Colonic mucosa (tissue), 4 donors: Measurements from ENCODE around the gene AGBL1. TPM values are rescaled to one million over a fixed set of nuclear protein-coding genes. Genes with fewer than 3 reads are reported as not detected.

Experiments
- DNase-seq: peaks from one replicate; pipeline ENCODE4 v3.0.0-alpha.2; 2020
- H3K27ac ChIP-seq: fragments of 200-600 bp; one replicate; pipeline ENCODE4 v1.8.0; 2021
- H3K27me3 ChIP-seq: fragments of 200-600 bp; one replicate; pipeline ENCODE4 v1.8.0; 2021
- H3K36me3 ChIP-seq: fragments of 200-600 bp; one replicate; pipeline ENCODE4 v1.8.0; 2021
- H3K4me1 ChIP-seq: fragments of 200-600 bp; one replicate; pipeline ENCODE4 v1.8.0; 2021; ENCODE audit warnings: mild to moderate bottlenecking
- H3K4me3 ChIP-seq: fragments of 200-600 bp; one replicate; pipeline ENCODE4 v1.8.0; 2021
- H3K9ac ChIP-seq, 2 donors: one replicate each; pipeline ENCODE4 v1.7.0; 2013; ENCODE audit warnings: control low read depth in 2 of 2, low read depth in 2 of 2, low read length in 2 of 2
- H3K9me3 ChIP-seq: fragments of 200-600 bp; one replicate; pipeline ENCODE4 v1.8.0; 2021
- CTCF ChIP-seq: fragments of 200-600 bp; IDR thresholded peaks from one replicate; pipeline ENCODE4 v1.8.0; 2022; ENCODE audit warnings: antibody characterized with exemption, mild to moderate bottlenecking
- intact Hi-C: fragments of 100-400 bp; cut with DNase I; formaldehyde crosslinking; loops from one replicate; pipeline ENCODE4 v1.14.1; 2022
- total RNA-seq, 2 donors: library from RNA; stranded (reverse); fragmentation: NEBNext Ultra II Directional in 1 of 2; extraction: Animal tissue kit (Norgen Biotek cat#: 25700) in 1 of 2; gene quantifications; one replicate each; pipeline ENCODE4 v1.2.1, GENCODE V29; 2021
- donor health status: healthy.
- donor health status: DM: no; HTN: no; CAD: no.
- donor health status: DM: no; HTN: no; CAD: no.

Gene AGBL1
- total RNA-seq, 2 donors from 2014 or later = 0.10 to 0.24 TPM

GRCh38 chr15:86912661-86913060, 833.0 kb downstream of the AGBL1 start:
- intact Hi-C loops = no loop called here
- no peak for DNase-seq

GRCh38 chr15:86915811-86916331, 836.2 kb downstream of the AGBL1 start:
- no peak for DNase-seq
- Histone ChIP-seq H3K27ac (no peak overlapping the region), H3K4me3 (no peak overlapping the region), H3K36me3 (no peaks in the 10 kb centered on the region), H3K9me3 (no peaks in the 10 kb centered on the region), H3K9ac (no peak overlapping the region), H3K4me1 (no peaks in the 10 kb centered on the region), H3K27me3 (no peaks in the 10 kb centered on the region)
- no peak for TF ChIP-seq CTCF
- intact Hi-C loops = loop anchor here (5.0 kb wide), 1 partner anchor 1331 kb away; no protein-coding TSS in a partner anchor

More at GRCh38 chr15:86912661-86913060, 833.0 kb downstream of the AGBL1 start:
- no peaks in the 10 kb centered on the region for H3K4me1 ChIP-seq
- H3K27me3 ChIP-seq = no peaks in the 10 kb centered on the region
- TF ChIP-seq CTCF = no peak
- no peak overlapping the region for H3K4me3 ChIP-seq
- no peaks in the 10 kb centered on the region for H3K9me3 ChIP-seq
- H3K36me3 ChIP-seq = no peaks in the 10 kb centered on the region
- H3K9ac ChIP-seq = no peak overlapping the region
- H3K27ac ChIP-seq = no peak overlapping the region

GRCh38 chr15:86916671-86917360, 837.1 kb downstream of the AGBL1 start:
- no peak for TF ChIP-seq CTCF
- H3K4me3 ChIP-seq = no peak overlapping the region
- intact Hi-C loops = loop anchor here (5.0 kb wide), 1 partner anchor 1330 kb away; no protein-coding TSS in a partner anchor
- H3K9me3 ChIP-seq = no peaks in the 10 kb centered on the region
- no peak overlapping the region for H3K9ac ChIP-seq
- no peaks in the 10 kb centered on the region for H3K36me3 ChIP-seq
- H3K27ac ChIP-seq = no peak overlapping the region
- H3K4me1 ChIP-seq = no peaks in the 10 kb centered on the region
- DNase-seq = no peak
- H3K27me3 ChIP-seq = no peaks in the 10 kb centered on the region

- Histone ChIP-seq H3K9me3 (no peaks in the 10 kb centered on the region), H3K27ac (no peak overlapping the region), H3K4me3 (no peak overlapping the region), H3K36me3 (no peaks in the 10 kb centered on the region), H3K4me1 (no peaks in the 10 kb centered on the region), H3K27me3 (no peaks in the 10 kb centered on the region), H3K9ac (no peak overlapping the region)
- no peak for DNase-seq
- intact Hi-C loops = loop anchor here (5.0 kb wide), 1 partner anchor 1330 kb away; no protein-coding TSS in a partner anchor
- no peak for TF ChIP-seq CTCF
These were observed 837.6 kb downstream of the AGBL1 start for GRCh38 chr15:86917361-86917671.

GRCh38 chr15:86919581-86919980, 839.9 kb downstream of the AGBL1 start:
- Histone ChIP-seq H3K9me3 (no peaks in the 10 kb centered on the region), H3K27me3 (no peaks in the 10 kb centered on the region), H3K9ac (no peak overlapping the region), H3K4me1 (no peaks in the 10 kb centered on the region), H3K27ac (no peak overlapping the region), H3K4me3 (no peak overlapping the region), H3K36me3 (no peaks in the 10 kb centered on the region)
- no peak for TF ChIP-seq CTCF
- intact Hi-C loops = loop anchor here (5.0 kb wide), 1 partner anchor 1328 kb away; no protein-coding TSS in a partner anchor
- DNase-seq = no peak
